Aorta (tissue), 5 donors: Measurements from ENCODE around the gene CISH. TPM values are rescaled to one million over a fixed set of nuclear protein-coding genes. Genes with fewer than 3 reads are reported as not detected.

Source experiments
- ATAC-seq: fragments of 200-7000 bp; cut with Tn5 transposase; one replicate; pipeline ENCODE4 v1.9.1; 2022; ENCODE audit warnings: moderate library complexity; ENCODE audit not compliant: low FRiP score
- DNase-seq, 2 donors: peaks; one replicate each; pipeline ENCODE4 v3.0.0-alpha.2; 2020
- H3K27ac ChIP-seq, 2 donors: one replicate each; pipeline ENCODE4 v1.5.1; 2013; ENCODE audit warnings: low read length in 2 of 2, mild to moderate bottlenecking in 2 of 2, moderate library complexity in 2 of 2, control low read depth in 1 of 2, inconsistent platforms in 1 of 2, low read depth in 1 of 2
- H3K27me3 ChIP-seq, 2 donors: one replicate each; pipeline ENCODE4 v1.6.1; 2013; ENCODE audit warnings: control low read depth in 1 of 2, low read length in 1 of 2, mild to moderate bottlenecking in 1 of 2, moderate library complexity in 1 of 2; ENCODE audit not compliant: insufficient read depth in 2 of 2, control insufficient read depth in 1 of 2
- H3K36me3 ChIP-seq, 2 donors: one replicate each; pipeline ENCODE4 v1.6.1; 2013; ENCODE audit warnings: control low read depth in 1 of 2, low read length in 1 of 2, mild to moderate bottlenecking in 1 of 2; ENCODE audit not compliant: insufficient read depth in 2 of 2, control insufficient read depth in 1 of 2
- H3K4me1 ChIP-seq, 2 donors: one replicate each; pipeline ENCODE4 v1.6.1; 2013; ENCODE audit warnings: low read length in 2 of 2, control low read depth in 1 of 2, mild to moderate bottlenecking in 1 of 2, moderate library complexity in 1 of 2; ENCODE audit not compliant: insufficient read depth in 2 of 2, control insufficient read depth in 1 of 2
- H3K4me3 ChIP-seq, 2 donors: one replicate each; pipeline ENCODE4 v1.5.1; 2013; ENCODE audit warnings: low read length in 2 of 2, control low read depth in 1 of 2, mild to moderate bottlenecking in 1 of 2
- H3K9me3 ChIP-seq: one replicate; pipeline ENCODE4 v1.6.1; 2013; ENCODE audit warnings: mild to moderate bottlenecking, low read length; ENCODE audit not compliant: control insufficient read depth
- WGBS, 2 donors: extraction: QIAGEN DNeasy Blood & Tissue Kit; methylation state at CpG; one replicate each; pipeline ENCODE4 v1.1.7; 2013; 5-methylcytosine and 5-hydroxymethylcytosine counted together
- intact Hi-C, 2 donors: fragments of 100-400 bp; cut with DNase I; formaldehyde crosslinking; loops; one replicate each; pipeline versions ENCODE4 v1.14.2 to v1.15.0; 2022
- polyA plus RNA-seq, 2 donors: library from polyadenylated mRNA; stranded (reverse); fragments of 200-250 nt; gene quantifications; one replicate each; pipeline ENCODE4 v1.2.3, GENCODE V29; 2013
- total RNA-seq, 2 donors: library from RNA; stranded (reverse); fragmentation: NEBNext Ultra II Directional; extraction: Animal tissue kit (Norgen Biotek cat#: 25700); gene quantifications; one replicate each; pipeline ENCODE4 v1.2.1, GENCODE V29; 2021
- donor health status: healthy with polysubstance abuse.
- donor health status: Bipolar disorder and iron deficiency.
- donor health status: DM: no; HTN: no; CAD: no.
- donor health status: DM: no; HTN: no; CAD: no.
- donor health status: DM: yes; HTN: yes; CAD: no.

Gene CISH
- total and polyA plus RNA-seq, 4 donors = 1.5 to 10.1 (median 6.0) TPM

- Histone ChIP-seq H3K36me3 (no peaks in the 10 kb centered on the region), H3K4me1 (no peaks in the 10 kb centered on the region), H3K4me3 (no peak overlapping the region), H3K27ac (no peak overlapping the region), H3K9me3 (no peaks in the 10 kb centered on the region), H3K27me3 (no peaks in the 10 kb centered on the region)
- DNase-seq (no peak), ATAC-seq (no peak)
- 49 to 51% methylated on average over 17 of the region's 17 CpGs for WGBS, 2 donors
- intact Hi-C loops = no loop called here
Measured at GRCh38 chr3:50587806-50588758, 23.5 kb downstream of the CISH start.

GRCh38 chr3:50587373-50587772 lies 24.2 kb downstream of the CISH start:
- Histone ChIP-seq H3K27ac (no peak overlapping the region), H3K4me3 (no peak overlapping the region), H3K27me3 (no peaks in the 10 kb centered on the region), H3K36me3 (no peaks in the 10 kb centered on the region), H3K4me1 (no peaks in the 10 kb centered on the region), H3K9me3 (no peaks in the 10 kb centered on the region)
- WGBS, 2 donors = 51 to 58% methylated on average over 6 of the region's 6 CpGs
- intact Hi-C loops = no loop called here
- ATAC-seq (no peak), DNase-seq (no peak)

GRCh38 chr3:50586763-50587070 lies 24.9 kb downstream of the CISH start:
- Histone ChIP-seq H3K36me3 (no peaks in the 10 kb centered on the region), H3K4me3 (no peak overlapping the region), H3K27me3 (no peaks in the 10 kb centered on the region), H3K4me1 (no peaks in the 10 kb centered on the region), H3K27ac (no peak overlapping the region), H3K9me3 (no peaks in the 10 kb centered on the region)
- no peak for DNase-seq
- no peak for ATAC-seq
- intact Hi-C loops = no loop called here
- WGBS, 2 donors = 74 to 80% methylated on average over 3 of the region's 3 CpGs

GRCh38 chr3:50585919-50586762 lies 25.4 kb downstream of the CISH start:
- no peak overlapping the region for H3K27ac ChIP-seq
- no peaks in the 10 kb centered on the region for H3K27me3 ChIP-seq
- H3K9me3 ChIP-seq = no peaks in the 10 kb centered on the region
- H3K36me3 ChIP-seq = no peaks in the 10 kb centered on the region
- intact Hi-C loops = no loop called here
- ATAC-seq (no peak), DNase-seq (no peak)
- no peak overlapping the region for H3K4me3 ChIP-seq
- WGBS, 2 donors = 90 to 91% methylated on average over 6 of the region's 6 CpGs
- H3K4me1 ChIP-seq = no peaks in the 10 kb centered on the region

GRCh38 chr3:50584391-50584790 lies 27.2 kb downstream of the CISH start:
- no peak for ATAC-seq
- H3K36me3 ChIP-seq = no peaks in the 10 kb centered on the region
- no peaks in the 10 kb centered on the region for H3K4me1 ChIP-seq
- H3K4me3 ChIP-seq = no peak overlapping the region
- H3K27me3 ChIP-seq = no peaks in the 10 kb centered on the region
- H3K9me3 ChIP-seq = no peaks in the 10 kb centered on the region
- no peak overlapping the region for H3K27ac ChIP-seq
- DNase-seq = no peak
- 78 to 81% methylated on average over 2 of the region's 2 CpGs for WGBS, 2 donors
- intact Hi-C loops = no loop called here

GRCh38 chr3:50583897-50584296 lies 27.7 kb downstream of the CISH start:
- H3K27ac ChIP-seq = no peak overlapping the region
- DNase-seq = peak in 1 of 2 donors; percentile 56
- no peaks in the 10 kb centered on the region for H3K4me1 ChIP-seq
- no peaks in the 10 kb centered on the region for H3K27me3 ChIP-seq
- intact Hi-C loops = no loop called here
- no peak for ATAC-seq
- no peak overlapping the region for H3K4me3 ChIP-seq
- no peaks in the 10 kb centered on the region for H3K36me3 ChIP-seq
- 87% methylated on average over 6 of the region's 6 CpGs for WGBS, 2 donors
- H3K9me3 ChIP-seq = no peaks in the 10 kb centered on the region

- no peaks in the 10 kb centered on the region for H3K4me1 ChIP-seq
- peak; percentile 27 for ATAC-seq
- H3K9me3 ChIP-seq = no peaks in the 10 kb centered on the region
- H3K4me3 ChIP-seq = no peak overlapping the region
- no peak for DNase-seq
- no peaks in the 10 kb centered on the region for H3K27me3 ChIP-seq
- 27 to 35% methylated on average over 9 of the region's 9 CpGs for WGBS, 2 donors
- no peak overlapping the region for H3K27ac ChIP-seq
- no peaks in the 10 kb centered on the region for H3K36me3 ChIP-seq
- intact Hi-C loops = no loop called here
Measured at GRCh38 chr3:50582083-50582482, 29.5 kb downstream of the CISH start.

- 43% methylated on average over 2 of the region's 2 CpGs for WGBS, 2 donors
- H3K27ac ChIP-seq = no peak overlapping the region
- no peak for DNase-seq
- intact Hi-C loops = no loop called here
- H3K9me3 ChIP-seq = no peaks in the 10 kb centered on the region
- no peaks in the 10 kb centered on the region for H3K36me3 ChIP-seq
- no peak overlapping the region for H3K4me3 ChIP-seq
- H3K27me3 ChIP-seq = no peaks in the 10 kb centered on the region
- no peak for ATAC-seq
- no peaks in the 10 kb centered on the region for H3K4me1 ChIP-seq
Measured at GRCh38 chr3:50581459-50581842, 30.1 kb downstream of the CISH start.
